B cell (primary cell): ENCODE measurements around the gene ATR. TPM values are rescaled to one million over a fixed set of nuclear protein-coding genes. Genes with fewer than 3 reads are reported as not detected.
"Not testable (repeated sequence)": the region's sequence is repeated elsewhere in the genome, so short reads cannot be mapped to it uniquely, and the experiment has no call there.

Experiments used
- ATAC-seq: fragments of 200-7000 bp; cut with Tn5 transposase; one replicate; pipeline ENCODE4 v1.10.0; 2021; ENCODE audit warnings: low read depth, mild to moderate bottlenecking, moderate number of reproducible peaks, moderate library complexity
- CTCF ChIA-PET: fragments of 350-600 bp; sonication (Branson Sonifier 250); formaldehyde crosslinking; loops from one replicate; lab custom pipeline; 2021; ENCODE audit warnings: antibody characterized with exemption, inconsistent platforms; lab: Charles Lee
- POLR2A ChIA-PET: fragments of 350-600 bp; sonication (Branson Sonifier 250); formaldehyde crosslinking; loops from one replicate; lab custom pipeline; 2021; ENCODE audit warnings: antibody characterized with exemption; lab: Charles Lee
- DNase-seq: peaks from one replicate; pipeline ENCODE4 v3.0.0; 2013
- H2AFZ ChIP-seq: 2 replicates; pipeline ENCODE4 v1.6.1; 2012; ENCODE audit warnings: mild to moderate bottlenecking, low read depth, low read length; ENCODE audit not compliant: insufficient read depth, poor library complexity, severe bottlenecking
- H3K27ac ChIP-seq, 2 donors: 1 replicate in 1 of 2; 2 replicates in 1 of 2; pipeline ENCODE4 v1.5.1; 2012 to 2013; ENCODE audit warnings: low read length in 2 of 2, mild to moderate bottlenecking in 2 of 2, moderate library complexity in 1 of 2
- H3K27me3 ChIP-seq, 4 experiments: fragments of 200-600 bp in 1 of 4; sonication (generic) in 1 of 4; replicated peaks in 1 of 4; 1 replicate in 2 of 4; 2 replicates in 2 of 4; pipeline versions ENCODE4 v1.6.1 to v1.7.0; 2013 to 2016; ENCODE audit warnings: low read length in 3 of 4, mild to moderate bottlenecking in 2 of 4, mixed read lengths in 1 of 4, moderate library complexity in 1 of 4; ENCODE audit not compliant: insufficient read depth in 4 of 4, control insufficient read depth in 3 of 4; ENCODE audit errors: control extremely low read depth in 1 of 4
- H3K36me3 ChIP-seq, 2 experiments: replicated peaks in 1 of 2; 1 replicate in 1 of 2; 2 replicates in 1 of 2; pipeline versions ENCODE4 v1.6.1 to v1.7.1; 2013; ENCODE audit warnings: low read length in 1 of 2; ENCODE audit not compliant: insufficient read depth in 2 of 2, control insufficient read depth in 1 of 2; ENCODE audit errors: control extremely low read depth in 1 of 2, extremely low read depth in 1 of 2
- H3K4me1 ChIP-seq, 2 donors: fragments of 200-600 bp in 1 of 2; sonication (generic) in 1 of 2; 1 replicate in 1 of 2; 2 replicates in 1 of 2; pipeline versions ENCODE4 v1.5.1 to v1.6.1; 2013 to 2017; ENCODE audit warnings: low read length in 2 of 2; ENCODE audit not compliant: control insufficient read depth in 2 of 2, insufficient read depth in 2 of 2
- H3K4me2 ChIP-seq: replicated peaks from 2 replicates; pipeline ENCODE3; 2012; ENCODE audit warnings: mild to moderate bottlenecking, low read depth, low read length; ENCODE audit not compliant: poor library complexity, severe bottlenecking
- H3K4me3 ChIP-seq, 5 experiments: fragments of 200-600 bp in 1 of 5; sonication (generic) in 1 of 5; 1 replicate in 3 of 5; 2 replicates in 2 of 5; pipeline versions ENCODE4 v1.5.1 to v1.7.0; 2011 to 2016; ENCODE audit warnings: low read length in 4 of 5, mild to moderate bottlenecking in 4 of 5, low read depth in 2 of 5, control low read depth in 1 of 5, moderate library complexity in 1 of 5; ENCODE audit not compliant: insufficient read depth in 1 of 5; ENCODE audit errors: control extremely low read depth in 1 of 5, extremely low read depth in 1 of 5
- H3K79me2 ChIP-seq: fragments of 200-600 bp; sonication (generic); one replicate; pipeline ENCODE4 v1.6.0; 2016; ENCODE audit warnings: low read length; ENCODE audit not compliant: control insufficient read depth, insufficient read depth
- H3K9ac ChIP-seq: fragments of 200-600 bp; sonication (generic); 2 replicates; pipeline ENCODE4 v1.6.1; 2017; ENCODE audit warnings: mild to moderate bottlenecking, low read length, moderate library complexity
- H3K9me3 ChIP-seq, 3 donors: one replicate each; pipeline versions ENCODE4 v1.6.1 to v1.7.1; 2013; ENCODE audit warnings: low read length in 2 of 3; ENCODE audit not compliant: control insufficient read depth in 2 of 3, insufficient read depth in 1 of 3; ENCODE audit errors: control extremely low read depth in 1 of 3
- H4K20me1 ChIP-seq: 2 replicates; pipeline ENCODE4 v1.6.0; 2012; ENCODE audit warnings: mild to moderate bottlenecking, low read length; ENCODE audit not compliant: insufficient read depth, control insufficient read depth, poor library complexity, severe bottlenecking
- H3K27ac Mint-ChIP-seq: one replicate; pipeline ENCODE4 v1.8.0; 2021; ENCODE audit warnings: mixed read lengths
- H3K27me3 Mint-ChIP-seq: one replicate; pipeline ENCODE4 v1.8.0; 2021; ENCODE audit warnings: mixed read lengths
- H3K4me1 Mint-ChIP-seq: one replicate; pipeline ENCODE4 v1.8.0; 2021; ENCODE audit warnings: mixed read lengths
- H3K4me3 Mint-ChIP-seq: one replicate; pipeline ENCODE4 v1.8.0; 2021; ENCODE audit warnings: mixed read lengths
- H3K9me3 Mint-ChIP-seq: one replicate; pipeline ENCODE4 v1.8.0; 2022; ENCODE audit warnings: mixed read lengths; ENCODE audit not compliant: insufficient read depth
- CTCF ChIP-seq: fragments of 200-600 bp; IDR thresholded peaks from one replicate; pipeline ENCODE4 v1.8.0; 2022; ENCODE audit warnings: antibody characterized with exemption, mild to moderate bottlenecking
- EZH2 ChIP-seq: IDR thresholded peaks from 2 replicates; pipeline ENCODE4 v1.6.1; 2012; ENCODE audit warnings: borderline replicate concordance, low read depth, mild to moderate bottlenecking, moderate library complexity, low read length; ENCODE audit not compliant: insufficient read depth, poor library complexity, severe bottlenecking
- WGBS: methylation state at CpG from one replicate; pipeline ENCODE4 v1.1.5; 2013; ENCODE audit warnings: missing lambda C conversion rate; ENCODE audit not compliant: insufficient coverage; 5-methylcytosine and 5-hydroxymethylcytosine counted together
- intact Hi-C: fragments of 100-400 bp; cut with micrococcal nuclease; formaldehyde crosslinking; loops from one replicate; pipeline ENCODE4 v1.10.0; 2022
- polyA plus RNA-seq: library from polyadenylated mRNA; depleted of rRNA; stranded (reverse); fragments of >200 nt; gene quantifications from 2 replicates; pipeline ENCODE4 v1.2.3, GENCODE V29; 2012
- total RNA-seq, 2 donors: library from RNA; stranded (reverse); fragments of 120-200 nt in 1 of 2; gene quantifications; 1 replicate in 1 of 2; 2 replicates in 1 of 2; pipeline versions ENCODE4 v1.2.3 to v1.2.4, GENCODE V29; 2013 to 2022

ATR gene
- total and polyA plus RNA-seq, 2 donors (not counting 1 experiment from before 2014, with no cell fraction given) = 17.1 to 46.7 TPM

GRCh38 chr3:142576792-142577191 lies 1.7 kb downstream of the ATR start:
- no peak overlapping the region for H2AFZ ChIP-seq
- DNase-seq = no peak
- peaks cover 27% of the 10 kb centered on the region in 2 donors for H3K4me1 ChIP-seq
- H3K9ac ChIP-seq = no peak overlapping the region
- TF ChIP-seq EZH2 (no peak), CTCF (no peak)
- Mint-ChIP-seq H3K4me1 (peaks cover 47% of the 10 kb centered on the region), H3K27me3 (no peaks in the 10 kb centered on the region), H3K27ac (no peak overlapping the region), H3K9me3 (no peaks in the 10 kb centered on the region), H3K4me3 (peak overlapping the region; percentile 93)
- peaks cover 67% of the 10 kb centered on the region for H3K79me2 ChIP-seq
- no peak overlapping the region for H3K27ac ChIP-seq
- no peak overlapping the region for H3K4me3 ChIP-seq
- POLR2A ChIA-PET = interaction anchor here (1.3 kb wide), 1 partner anchor 425 kb away, joined by 4 read pairs; the partner anchor contains the start of gene U2SURP
- CTCF ChIA-PET = interaction anchor here (0.6 to 2.6 kb wide), 2 partner anchors 425 to 1376 kb away, joined by 4 to 13 read pairs; partner anchors contain the start of gene U2SURP
- H4K20me1 ChIP-seq = peaks cover 16% of the 10 kb centered on the region
- H3K36me3 ChIP-seq = peaks cover 0 to 3% of the 10 kb centered on the region in 2 experiments
- intact Hi-C loops = loop anchor here (5.0 to 10.0 kb wide), 5 partner anchors 546 to 1632 kb away; partner anchors contain the start of genes ATP1B3, RNF7 and SLC25A36
- peaks cover 0 to 7% (median 0%) of the 10 kb centered on the region in 4 experiments for H3K27me3 ChIP-seq
- H3K4me2 ChIP-seq = peak overlapping the region; percentile 81
- no peak for ATAC-seq
- H3K9me3 ChIP-seq = no peaks in the 10 kb centered on the region

DNA sequence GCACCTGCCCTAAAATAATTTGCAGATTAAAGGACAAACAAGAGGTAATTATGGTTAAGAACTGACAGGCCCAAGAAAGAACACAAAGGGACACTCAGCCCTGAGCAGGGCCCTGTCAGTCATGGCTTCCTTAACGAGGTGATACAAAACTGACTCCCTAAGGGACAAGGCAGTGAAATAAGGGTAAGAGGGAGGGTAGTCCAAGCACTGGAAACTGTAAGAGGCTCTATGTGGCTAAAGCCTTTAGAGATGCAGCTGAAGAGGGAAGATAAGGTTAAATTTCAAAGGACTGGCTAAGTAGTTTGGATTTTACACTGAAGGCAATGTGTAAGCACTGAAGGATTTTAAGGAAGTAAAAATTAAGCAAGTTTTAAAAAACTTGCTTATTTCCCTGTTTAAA lies 3.9 kb downstream of the ATR start:
- H3K9me3 ChIP-seq = no peaks in the 10 kb centered on the region
- no peak for TF ChIP-seq EZH2
- no peak for TF ChIP-seq CTCF
- H3K4me3 ChIP-seq = no peak overlapping the region
- H3K4me1 ChIP-seq = peaks cover 26 to 27% of the 10 kb centered on the region in 2 donors
- Mint-ChIP-seq H3K27me3 (no peaks in the 10 kb centered on the region), H3K4me1 (peaks cover 49% of the 10 kb centered on the region), H3K4me3 (no peak overlapping the region), H3K27ac (no peak overlapping the region), H3K9me3 (no peaks in the 10 kb centered on the region)
- DNase-seq = no peak
- ChIA-PET CTCF (no interaction called here), POLR2A (no interaction called here)
- H2AFZ ChIP-seq = no peak overlapping the region
- no peak overlapping the region for H3K4me2 ChIP-seq
- no peak for ATAC-seq
- no peak overlapping the region for H3K9ac ChIP-seq
- peaks cover 80% of the 10 kb centered on the region for H3K79me2 ChIP-seq
- peaks cover 20% of the 10 kb centered on the region for H4K20me1 ChIP-seq
- H3K36me3 ChIP-seq = peaks cover 3 to 4% of the 10 kb centered on the region in 2 experiments
- intact Hi-C loops = loop anchor here (5.0 to 10.0 kb wide), 5 partner anchors 547 to 1630 kb away; partner anchors contain the start of genes ATP1B3, RNF7 and SLC25A36
- H3K27me3 ChIP-seq = no peaks in the 10 kb centered on the region
- 60% methylated on average over 1 of the region's 1 CpG for WGBS
- H3K27ac ChIP-seq = peak overlapping the region in 1 of 2 donors; percentile 49

DNA sequence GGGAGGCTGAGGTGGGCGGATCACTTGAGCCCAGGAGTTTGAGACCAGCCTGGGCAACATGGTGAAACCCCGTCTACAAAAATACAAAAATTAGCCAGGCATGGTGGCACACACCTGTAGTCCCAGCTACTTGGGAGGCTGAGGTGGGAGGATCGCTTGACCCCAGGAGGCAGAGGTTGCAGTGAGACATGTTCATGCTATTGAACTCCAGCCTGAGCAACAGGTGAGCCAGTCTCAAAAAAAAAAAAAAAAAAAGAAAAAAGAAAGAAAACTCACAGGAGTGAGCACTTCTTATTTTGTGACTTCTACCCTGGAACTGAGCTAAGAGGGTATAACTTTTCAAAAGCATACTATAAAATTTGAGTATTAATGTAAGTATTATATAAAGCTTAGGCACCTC lies 4.3 kb downstream of the ATR start:
- ATAC-seq, H3K27ac ChIP-seq, H3K27ac Mint-ChIP-seq, H2AFZ ChIP-seq, H3K4me2 ChIP-seq, H3K9ac ChIP-seq, H3K4me3 Mint-ChIP-seq, POLR2A ChIA-PET, H3K4me3 ChIP-seq, H3K27me3 ChIP-seq, H3K27me3 Mint-ChIP-seq, DNase-seq, H3K9me3 Mint-ChIP-seq, H3K36me3 ChIP-seq, H3K9me3 ChIP-seq, CTCF ChIA-PET: not testable (repeated sequence)
- H3K4me1 ChIP-seq = peaks cover 21 to 23% of the 10 kb centered on the region in 2 donors
- H3K79me2 ChIP-seq = peaks cover 84% of the 10 kb centered on the region
- WGBS = 100% methylated on average over 1 of the region's 3 CpGs
- peaks cover 45% of the 10 kb centered on the region for H3K4me1 Mint-ChIP-seq
- H4K20me1 ChIP-seq = peaks cover 23% of the 10 kb centered on the region
- intact Hi-C loops = loop anchor here (10.0 kb wide), 1 partner anchor 1629 kb away; the partner anchor contains the start of gene SLC25A36
